Amniotic stem cell (primary cell): ENCODE data around the gene NUDT4.
"Not testable (repeated sequence)": the region's sequence is repeated elsewhere in the genome, so short reads cannot be mapped to it uniquely, and the experiment has no call there.

Experiments used
- DNase-seq: peaks from one replicate; lab custom pipeline; 2025; lab: John Stamatoyannopoulos, UW

NUDT4 gene

GRCh38 chr12:93427779-93428564, 50.2 kb downstream of the NUDT4 start:
- DNase-seq: no peak

- DNase-seq: no peak
These were observed 51.7 kb downstream of the NUDT4 start for GRCh38 chr12:93429448-93429847.

- no peak for DNase-seq
These were observed 52.1 kb downstream of the NUDT4 start for GRCh38 chr12:93429852-93430251.

GRCh38 chr12:93430280-93430679, 52.6 kb downstream of the NUDT4 start:
- no peak for DNase-seq

GRCh38 chr12:93432031-93432430, 54.3 kb downstream of the NUDT4 start:
- DNase-seq: not testable (repeated sequence)

GRCh38 chr12:93434256-93434865, 56.6 kb downstream of the NUDT4 start:
- DNase-seq: no peak

GRCh38 chr12:93438266-93439050, 60.7 kb downstream of the NUDT4 start:
- DNase-seq: no peak

- DNase-seq: peak; percentile 12
These were observed 62.5 kb downstream of the NUDT4 start for GRCh38 chr12:93440043-93440835.

- no peak for DNase-seq
These were observed 63.4 kb downstream of the NUDT4 start for GRCh38 chr12:93441081-93441616.

- peak; percentile 94 for DNase-seq
These were observed 64.1 kb downstream of the NUDT4 start, which contains the start of gene UBE2N for GRCh38 chr12:93441617-93442410. Gene UBE2N, minus strand, starts transcription at chr12:93441947. Its CDS starts 63 bp downstream, at chr12:93441884.

GRCh38 chr12:93442411-93443340, 65.0 kb downstream of the NUDT4 start:
- no peak for DNase-seq

- DNase-seq: no peak
These were observed 65.9 kb downstream of the NUDT4 start for GRCh38 chr12:93443576-93443975.

GRCh38 chr12:93447555-93448290, 70.0 kb downstream of the NUDT4 start:
- no peak for DNase-seq

- no peak for DNase-seq
These were observed 71.1 kb downstream of the NUDT4 start for GRCh38 chr12:93448796-93449195.

- DNase-seq: no peak
These were observed 71.6 kb downstream of the NUDT4 start for GRCh38 chr12:93449277-93449676.

GRCh38 chr12:93451423-93452158, 73.9 kb downstream of the NUDT4 start:
- no peak for DNase-seq

GRCh38 chr12:93453633-93454032, 75.9 kb downstream of the NUDT4 start:
- peak; percentile 27 for DNase-seq

GRCh38 chr12:93456077-93456476, 78.4 kb downstream of the NUDT4 start:
- DNase-seq: no peak
